ENCODE data around the gene BCHE. TPM values are rescaled to one million over a fixed set of nuclear protein-coding genes. Genes with fewer than 3 reads are reported as not detected.

Gene BCHE
- total RNA-seq, 3 donors from 2014 or later: 0.33 to 27.1 (median 2.6) TPM

GRCh38 chr3:165796701-165797100 is 40.5 kb downstream of the BCHE start:
- no peak overlapping the region for H3K4me3 ChIP-seq
- H3K36me3 ChIP-seq: no peaks in the 10 kb centered on the region
- intact Hi-C loops (cut with DNase I; ENCODE audit: low total_unique reads): no loop called here
- DNase-seq (ENCODE audit: low spot score in 2 of 2): no peak
- H3K9me3 ChIP-seq: no peaks in the 10 kb centered on the region
- no peaks in the 10 kb centered on the region for H3K27me3 ChIP-seq
- no peaks in the 10 kb centered on the region for H3K4me1 ChIP-seq
- TF ChIP-seq CTCF (IDR thresholded peaks at IDR 0.05) (no peak), POLR2AphosphoS5 (IDR thresholded peaks at IDR 0.05) (no peak), POLR2A (IDR thresholded peaks at IDR 0.05) (no peak)
- no peak overlapping the region for H3K27ac ChIP-seq

GRCh38 chr3:165788531-165788930 is 48.7 kb downstream of the BCHE start:
- no peak for DNase-seq (ENCODE audit: low spot score in 2 of 2)
- Histone ChIP-seq H3K27ac (no peak overlapping the region), H3K27me3 (no peaks in the 10 kb centered on the region), H3K36me3 (no peaks in the 10 kb centered on the region), H3K4me1 (no peaks in the 10 kb centered on the region), H3K4me3 (no peak overlapping the region), H3K9me3 (no peaks in the 10 kb centered on the region)
- intact Hi-C loops (cut with DNase I; ENCODE audit: low total_unique reads): loop anchor here (5.0 kb wide), 1 partner anchor 479 kb away; no protein-coding TSS in a partner anchor
- TF ChIP-seq CTCF (IDR thresholded peaks at IDR 0.05) (no peak), POLR2AphosphoS5 (IDR thresholded peaks at IDR 0.05) (no peak), POLR2A (IDR thresholded peaks at IDR 0.05) (no peak)

- Histone ChIP-seq H3K4me3 (no peak overlapping the region), H3K36me3 (no peaks in the 10 kb centered on the region), H3K27ac (no peak overlapping the region), H3K4me1 (no peaks in the 10 kb centered on the region), H3K9me3 (no peaks in the 10 kb centered on the region), H3K27me3 (no peaks in the 10 kb centered on the region)
- no peak for DNase-seq (ENCODE audit: low spot score in 2 of 2)
- intact Hi-C loops (cut with DNase I; ENCODE audit: low total_unique reads): loop anchor here (5.0 kb wide), 1 partner anchor 481 kb away; no protein-coding TSS in a partner anchor
- TF ChIP-seq POLR2AphosphoS5 (IDR thresholded peaks at IDR 0.05) (no peak), CTCF (IDR thresholded peaks at IDR 0.05) (no peak), POLR2A (IDR thresholded peaks at IDR 0.05) (no peak)
These were observed 51.2 kb downstream of the BCHE start for GRCh38 chr3:165786013-165786412.

GRCh38 chr3:165784337-165784736 is 52.9 kb downstream of the BCHE start:
- intact Hi-C loops (cut with DNase I; ENCODE audit: low total_unique reads): no loop called here
- Histone ChIP-seq H3K4me1 (no peaks in the 10 kb centered on the region), H3K4me3 (no peak overlapping the region), H3K9me3 (no peaks in the 10 kb centered on the region), H3K36me3 (no peaks in the 10 kb centered on the region), H3K27ac (no peak overlapping the region), H3K27me3 (no peaks in the 10 kb centered on the region)
- DNase-seq (ENCODE audit: low spot score in 2 of 2): no peak
- TF ChIP-seq POLR2AphosphoS5 (IDR thresholded peaks at IDR 0.05) (no peak), POLR2A (IDR thresholded peaks at IDR 0.05) (no peak), CTCF (IDR thresholded peaks at IDR 0.05) (no peak)

GRCh38 chr3:165783383-165783782 is 53.8 kb downstream of the BCHE start:
- no peak overlapping the region for H3K27ac ChIP-seq
- no peak overlapping the region for H3K4me3 ChIP-seq
- no peaks in the 10 kb centered on the region for H3K9me3 ChIP-seq
- H3K36me3 ChIP-seq: no peaks in the 10 kb centered on the region
- intact Hi-C loops (cut with DNase I; ENCODE audit: low total_unique reads): no loop called here
- H3K4me1 ChIP-seq: no peaks in the 10 kb centered on the region
- no peaks in the 10 kb centered on the region for H3K27me3 ChIP-seq
- TF ChIP-seq POLR2A (IDR thresholded peaks at IDR 0.05) (no peak), CTCF (IDR thresholded peaks at IDR 0.05) (no peak), POLR2AphosphoS5 (IDR thresholded peaks at IDR 0.05) (no peak)
- DNase-seq (ENCODE audit: low spot score in 2 of 2): no peak
